CD4-positive, alpha-beta T cell treated with Interleukin-1 beta for 1 hour (primary cell): ENCODE measurements around the gene ANKRD33B.
"Not testable (repeated sequence)": the region's sequence is repeated elsewhere in the genome, so short reads cannot be mapped to it uniquely, and the experiment has no call there.

Experiments
- DNase-seq, 2 donors: peaks; one replicate each; pipeline ENCODE4 v3.0.0-alpha.2; 2020 to 2022

Gene ANKRD33B

DNA sequence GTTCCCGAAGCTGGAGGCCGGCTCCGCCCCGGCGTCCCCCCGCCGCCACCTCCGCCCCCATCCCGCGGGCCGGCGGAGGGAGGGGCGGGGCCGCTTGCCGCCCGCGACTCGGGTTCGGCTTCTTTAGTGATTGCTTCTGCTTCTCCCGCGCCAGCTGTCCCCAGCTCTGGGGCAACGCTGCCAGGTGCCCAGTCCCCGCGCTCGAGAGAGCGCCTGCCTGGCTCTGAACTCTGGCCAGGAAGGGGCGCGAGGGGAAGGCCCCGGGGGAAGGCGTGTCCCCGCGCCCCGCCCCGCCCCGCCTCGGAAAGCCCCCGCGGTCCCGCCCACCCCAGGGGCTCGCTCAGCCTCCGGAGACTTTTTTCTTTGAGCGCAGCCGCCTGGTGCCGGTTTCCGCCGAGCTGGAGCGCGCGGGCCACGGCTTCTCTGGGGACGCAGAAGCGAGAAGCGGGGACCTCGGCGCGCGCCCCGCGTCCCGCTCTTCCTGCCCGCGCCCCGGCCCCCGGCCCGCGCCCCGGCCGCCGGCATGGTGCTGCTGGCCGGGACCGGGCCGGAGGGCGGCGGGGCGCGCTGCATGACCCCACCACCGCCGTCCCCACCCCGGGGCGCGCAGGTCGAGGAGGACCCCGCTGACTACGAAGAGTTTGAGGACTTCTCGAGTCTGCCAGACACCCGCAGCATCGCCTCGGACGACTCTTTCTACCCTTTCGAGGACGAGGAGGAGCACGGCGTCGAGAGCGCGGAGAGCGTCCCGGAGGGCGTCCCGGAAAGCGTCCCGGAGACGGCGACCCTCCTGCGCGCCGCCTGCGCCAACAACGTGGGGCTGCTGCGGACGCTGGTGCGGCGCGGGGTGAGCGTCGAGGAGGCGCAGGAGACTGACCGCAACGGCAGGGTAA, at the start of gene ANKRD33B:
TSS of gene ANKRD33B (plus strand) at position 126 of the 893 bp plus-strand sequence. CDS start at position 524, 398 bp downstream.
- peak; percentile 82 to 86 for DNase-seq

DNA sequence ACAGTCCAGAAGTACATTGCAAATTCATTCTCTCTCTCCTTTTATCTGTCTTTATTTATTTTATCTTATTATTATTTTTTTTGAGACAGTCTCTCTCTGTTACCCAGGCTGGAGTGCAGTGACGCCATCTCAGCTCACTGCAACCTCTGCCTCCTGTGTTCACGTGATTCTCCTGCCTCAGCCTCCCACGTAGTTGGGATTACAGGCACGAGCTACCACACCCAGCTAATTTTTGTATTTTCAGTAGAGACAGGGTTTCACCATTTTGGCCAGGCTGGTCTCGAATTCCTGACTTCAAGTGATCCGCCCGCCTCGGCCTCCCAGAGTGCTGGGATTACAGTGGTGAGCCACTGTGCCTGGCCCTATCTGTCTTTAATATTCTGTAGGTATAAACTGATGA, 49.3 kb upstream of the ANKRD33B start:
- not testable (repeated sequence) for DNase-seq

DNA sequence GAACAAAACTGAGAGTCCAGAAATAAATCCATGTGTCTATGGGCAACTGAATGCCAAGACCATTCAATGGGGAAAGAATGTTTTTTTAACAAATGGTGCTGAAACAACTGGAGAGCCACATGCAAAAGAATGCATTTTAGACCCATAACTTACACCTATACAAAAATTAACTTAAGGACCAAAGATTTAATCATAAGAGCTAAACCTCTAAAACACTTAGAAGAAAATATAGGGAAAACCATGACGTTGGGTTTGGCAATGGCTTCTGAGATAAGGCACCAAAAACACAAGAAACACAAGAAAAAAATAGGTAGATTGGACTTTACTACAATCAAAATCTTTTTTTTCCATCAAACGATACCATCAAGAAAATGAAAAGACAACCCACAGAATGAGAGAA, 48.4 kb upstream of the ANKRD33B start:
- DNase-seq = no peak

DNA sequence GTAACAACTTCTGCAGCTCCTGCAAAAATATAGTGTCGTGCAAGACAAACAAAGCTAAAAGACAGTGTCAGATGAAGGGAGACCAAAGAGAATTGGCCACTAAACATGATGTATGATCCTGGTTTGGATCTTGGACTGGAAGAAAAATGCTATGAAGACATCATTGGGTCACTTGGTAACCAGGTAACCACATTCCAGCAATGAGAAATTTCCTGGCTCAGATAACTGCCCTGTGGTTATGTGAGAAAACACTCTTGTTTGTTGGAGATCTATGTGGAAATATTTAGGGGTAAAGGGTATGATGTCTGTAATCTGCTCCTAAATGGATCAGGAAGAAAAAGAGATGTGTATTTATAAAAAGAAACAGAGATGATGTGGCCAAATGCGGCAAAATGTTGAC, 45.5 kb upstream of the ANKRD33B start:
- no peak for DNase-seq

DNA sequence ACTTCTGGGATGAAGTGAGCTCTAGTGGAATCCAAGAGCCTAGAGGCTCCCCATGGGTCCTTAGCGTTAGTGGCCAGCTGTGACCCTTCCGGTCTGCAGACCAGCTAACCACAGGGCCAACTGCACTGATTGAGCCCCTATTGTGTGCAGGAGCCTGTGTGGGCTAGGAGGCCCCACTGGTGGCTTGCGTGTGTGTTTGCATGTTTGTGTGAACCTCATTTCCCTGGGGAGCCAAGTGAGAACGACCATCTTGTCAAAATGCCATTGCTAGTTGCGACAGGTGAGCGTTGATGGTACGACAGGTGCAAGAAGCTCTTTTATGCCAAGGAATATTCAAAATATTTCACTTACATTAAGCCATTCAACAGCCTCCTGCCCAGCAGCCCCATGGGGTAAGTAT, 44.1 kb upstream of the ANKRD33B start:
- DNase-seq = no peak

DNA sequence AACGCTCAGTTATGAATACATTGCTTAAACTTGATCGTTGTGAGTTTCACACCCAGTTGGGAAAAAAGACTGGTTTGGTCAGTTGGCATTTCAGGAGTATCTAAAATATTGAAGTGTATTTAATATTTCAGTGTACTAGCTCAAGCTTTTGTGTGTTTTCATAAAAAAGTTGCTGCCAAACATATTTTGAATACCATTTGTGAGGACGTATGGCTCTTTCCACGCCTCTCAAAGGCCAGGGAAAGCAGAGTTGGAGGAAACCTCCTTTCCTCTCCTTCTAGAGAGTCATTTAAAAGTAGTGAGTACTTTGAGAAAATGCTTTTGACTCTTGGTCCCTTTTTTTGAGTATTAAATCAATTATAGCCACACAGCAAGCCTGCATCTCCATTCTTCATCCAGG, 43.2 kb upstream of the ANKRD33B start:
- no peak for DNase-seq

DNA sequence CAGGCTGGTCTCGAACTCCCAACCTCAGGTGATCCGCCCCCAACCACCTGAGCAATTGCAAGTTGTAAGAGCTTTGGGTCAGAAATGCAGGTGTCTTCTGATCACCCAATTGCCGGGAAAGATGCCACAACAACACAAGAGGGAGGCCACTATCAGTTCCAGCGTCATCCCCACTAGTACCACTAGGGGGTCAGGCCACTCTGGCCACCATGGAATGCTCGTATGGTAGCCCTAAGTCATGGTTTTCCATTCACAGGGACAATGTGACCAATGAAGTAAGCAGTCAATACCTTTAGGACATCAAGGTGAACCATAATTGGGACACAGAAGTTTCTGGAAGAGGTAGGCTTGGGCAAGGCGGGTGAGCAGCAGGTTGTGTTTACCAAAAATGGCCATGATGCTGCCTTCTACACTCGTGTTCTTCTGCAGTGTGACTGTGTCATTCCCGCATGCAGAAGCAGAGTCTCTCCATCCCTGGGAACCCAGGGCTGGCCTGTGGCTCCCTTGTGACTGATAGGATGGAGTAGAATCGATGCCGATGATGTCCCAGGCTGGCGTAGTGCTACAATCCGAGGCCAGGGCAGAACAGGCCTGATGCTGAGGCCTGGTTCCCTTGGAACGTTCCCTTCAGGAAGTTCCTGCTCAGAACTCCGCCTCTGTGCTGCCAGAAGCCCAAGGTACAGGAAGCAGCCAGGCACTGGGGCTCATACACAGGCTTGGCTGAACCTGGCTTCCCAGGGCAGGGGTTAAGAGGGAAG, 42.2 kb upstream of the ANKRD33B start:
- DNase-seq = no peak

DNA sequence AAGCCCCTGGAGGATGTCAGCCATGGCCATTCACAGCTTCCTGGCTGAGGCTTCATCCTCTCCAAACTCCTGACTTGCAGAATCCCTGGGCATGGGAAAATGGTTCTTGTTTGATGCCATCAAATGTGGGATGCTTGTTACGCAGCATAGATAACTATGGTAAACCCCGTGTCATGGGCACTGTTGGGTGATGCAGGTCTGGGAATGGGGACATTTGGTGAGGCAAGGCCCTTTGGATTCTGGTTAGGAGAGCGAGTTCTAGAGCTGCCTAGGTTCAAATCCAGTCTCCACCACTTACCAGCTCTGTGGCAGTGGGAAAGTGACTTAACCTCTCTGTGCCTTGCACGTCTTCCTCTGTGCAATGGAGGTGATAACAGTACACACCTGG, 41.7 kb upstream of the ANKRD33B start:
- DNase-seq = no peak

DNA sequence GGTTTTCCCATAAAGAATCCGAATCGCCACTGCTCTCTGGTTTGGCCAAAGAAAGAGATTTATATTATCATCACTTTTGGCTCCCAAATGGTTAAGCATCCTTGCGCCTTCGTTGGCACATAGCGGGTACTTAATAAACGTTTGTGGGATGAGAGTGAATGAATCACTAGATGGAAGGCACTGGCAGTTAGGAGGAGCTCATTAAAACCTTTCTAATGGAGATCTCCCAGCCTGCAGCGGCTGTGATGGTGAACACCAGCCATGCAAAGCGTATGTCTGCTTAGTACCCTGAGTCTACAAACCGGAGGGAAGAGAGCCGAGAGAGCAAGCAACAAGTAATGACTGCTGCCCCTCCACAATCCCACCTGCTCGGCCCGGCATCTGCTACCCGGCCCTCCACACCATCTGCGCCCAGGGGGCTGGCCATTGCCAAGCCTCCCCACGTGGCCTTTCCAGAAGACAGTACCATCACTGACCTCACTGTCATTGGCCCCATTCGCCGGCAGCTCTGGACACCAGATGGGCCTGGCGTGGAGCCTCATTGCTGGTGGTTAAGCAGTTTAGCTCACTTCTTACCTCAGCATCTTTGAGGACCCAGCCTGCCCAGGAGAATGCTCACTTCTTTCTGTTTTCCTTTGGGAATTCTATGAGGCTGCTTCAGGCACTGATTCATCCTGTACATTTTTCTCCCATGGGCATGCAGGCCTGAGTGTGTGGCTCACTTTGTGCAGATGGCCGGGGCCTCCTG, 39.3 kb upstream of the ANKRD33B start:
- no peak for DNase-seq

DNA sequence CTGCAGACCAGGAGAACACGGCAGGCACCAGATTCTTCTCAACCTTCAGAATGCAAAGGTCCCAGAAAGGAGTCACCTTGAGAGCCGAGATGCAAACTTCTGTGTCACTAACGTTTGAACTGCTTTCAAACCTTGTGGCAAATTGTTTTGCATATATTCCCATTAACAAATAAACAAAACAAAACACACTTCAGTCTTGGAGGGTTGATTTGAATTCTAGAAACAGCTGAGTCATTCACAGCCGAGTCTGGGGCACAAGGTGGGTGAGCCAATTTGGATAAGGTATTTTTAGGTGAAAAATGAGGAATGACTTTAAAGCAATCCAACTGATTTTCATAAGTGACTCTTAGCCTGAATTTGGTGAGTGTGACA, 38.8 kb upstream of the ANKRD33B start:
- DNase-seq = no peak

DNA sequence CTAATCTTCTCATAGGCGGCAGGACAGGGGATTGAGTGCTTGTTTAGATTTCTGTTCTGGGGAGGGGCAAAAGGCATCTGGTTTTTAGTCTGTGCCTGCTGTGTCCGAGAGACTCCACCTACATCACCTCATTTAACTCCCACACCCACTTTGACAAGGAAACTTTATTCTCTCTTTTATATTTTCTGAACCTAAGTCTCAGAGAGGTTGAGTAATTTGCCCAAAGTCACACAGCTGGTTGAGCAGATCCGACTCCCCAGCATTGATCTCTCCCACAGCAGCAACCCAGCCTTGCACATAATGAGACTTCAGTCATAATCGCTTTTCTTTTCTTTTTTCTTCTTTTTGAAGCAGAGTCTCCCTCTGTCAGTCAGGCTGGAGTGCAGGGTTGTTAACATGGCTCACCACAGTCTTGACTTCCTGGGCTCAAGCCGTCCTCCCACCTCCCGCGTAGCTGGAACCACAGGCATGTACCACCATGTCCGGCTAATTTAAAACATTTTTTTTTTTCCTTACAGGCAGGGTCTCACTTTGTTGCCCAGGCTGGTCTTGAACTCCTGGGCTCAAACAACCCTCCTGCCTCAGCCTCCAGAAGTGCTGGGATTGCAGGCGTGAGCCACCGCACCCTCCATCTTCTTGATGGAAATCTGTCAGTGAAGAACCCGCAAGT, 36.5 kb upstream of the ANKRD33B start:
- DNase-seq = no peak

DNA sequence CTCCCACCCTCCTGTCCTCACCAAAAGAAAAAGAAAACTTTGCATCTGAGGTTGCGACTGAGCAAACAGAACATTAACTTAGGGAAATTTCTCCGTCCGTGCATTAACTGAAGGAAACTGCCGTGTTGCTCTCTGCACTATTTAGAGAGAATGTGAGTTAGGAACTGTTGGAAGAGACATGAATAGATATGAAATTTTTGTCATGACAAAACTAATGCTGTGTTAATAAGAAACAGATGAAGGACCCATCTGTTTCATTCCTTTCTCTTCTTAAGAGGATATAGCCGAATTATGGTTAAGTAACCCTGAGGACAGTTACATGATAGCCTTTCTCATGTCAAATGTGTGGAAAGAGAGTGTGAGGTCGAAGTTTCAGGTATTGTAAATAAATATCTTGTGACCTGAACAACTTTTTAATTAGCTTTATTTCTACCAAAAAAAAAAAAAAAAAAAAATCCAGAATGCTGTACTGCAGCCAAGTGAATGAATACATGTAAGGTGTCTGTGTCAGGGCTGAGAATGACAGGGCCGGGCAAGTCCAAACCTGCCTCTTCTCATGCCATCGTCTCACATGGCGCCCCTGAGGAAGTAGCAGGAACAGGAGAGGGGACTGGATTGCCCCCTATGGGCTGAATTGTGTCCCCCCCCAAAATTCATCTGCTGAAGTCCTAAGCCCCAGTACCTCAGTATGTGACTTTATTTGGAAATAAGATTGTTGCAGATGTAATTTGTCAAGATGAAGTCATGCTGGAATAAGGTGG, 35.6 kb upstream of the ANKRD33B start:
- DNase-seq = no peak

DNA sequence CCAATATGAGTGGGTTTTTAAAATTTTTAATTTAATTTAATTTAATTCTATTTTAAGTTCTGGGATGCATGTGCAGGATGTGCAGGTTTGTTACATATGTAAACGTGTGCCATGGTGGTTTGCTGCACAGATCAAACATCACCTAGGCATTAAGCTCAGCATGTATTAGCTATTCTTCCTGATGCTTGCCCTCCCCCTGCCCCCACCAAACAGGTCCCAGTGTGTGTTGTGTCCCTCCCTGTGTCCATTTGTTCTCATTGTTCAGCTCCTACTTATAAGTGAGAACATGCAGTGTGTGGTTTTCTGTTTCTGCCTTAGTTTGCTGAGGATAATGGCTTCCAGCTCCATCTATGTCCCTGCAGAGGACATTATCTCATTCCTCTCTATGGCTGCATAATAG, 35.0 kb upstream of the ANKRD33B start:
- no peak for DNase-seq

DNA sequence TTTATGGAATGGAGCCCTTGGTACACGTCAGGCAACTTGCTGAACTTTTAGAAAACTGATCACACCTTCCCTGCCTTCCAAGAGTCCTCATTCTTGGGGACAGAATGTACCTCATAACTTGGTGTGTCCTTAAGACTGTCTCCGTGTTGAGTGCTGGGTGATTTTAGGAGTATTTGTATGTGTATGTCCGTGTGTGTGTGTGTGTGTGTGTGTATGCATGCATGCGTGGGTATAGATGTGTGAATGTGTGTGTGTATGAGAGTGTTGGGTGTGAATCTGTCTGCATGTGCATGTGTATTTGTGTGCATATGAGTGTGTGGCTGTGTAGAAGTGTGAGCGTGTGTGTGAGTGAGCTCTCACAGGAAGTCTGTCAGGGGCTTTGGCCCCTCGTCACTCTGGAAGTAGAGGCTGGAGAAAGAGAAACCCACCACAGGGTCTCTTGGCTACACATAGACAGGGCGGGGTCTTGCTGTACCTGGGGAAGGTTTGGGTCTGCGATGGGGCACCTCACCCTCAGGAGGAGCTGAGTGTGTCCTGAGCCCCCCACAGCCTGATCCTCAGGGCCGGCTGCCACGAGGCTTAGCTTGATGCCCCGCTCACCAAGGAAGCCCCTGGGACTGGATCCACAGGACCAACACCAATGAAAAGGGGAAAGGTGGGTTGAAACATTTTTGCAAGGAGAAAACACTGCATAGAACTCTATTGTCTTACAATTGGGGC, 33.1 kb upstream of the ANKRD33B start:
- DNase-seq = no peak

DNA sequence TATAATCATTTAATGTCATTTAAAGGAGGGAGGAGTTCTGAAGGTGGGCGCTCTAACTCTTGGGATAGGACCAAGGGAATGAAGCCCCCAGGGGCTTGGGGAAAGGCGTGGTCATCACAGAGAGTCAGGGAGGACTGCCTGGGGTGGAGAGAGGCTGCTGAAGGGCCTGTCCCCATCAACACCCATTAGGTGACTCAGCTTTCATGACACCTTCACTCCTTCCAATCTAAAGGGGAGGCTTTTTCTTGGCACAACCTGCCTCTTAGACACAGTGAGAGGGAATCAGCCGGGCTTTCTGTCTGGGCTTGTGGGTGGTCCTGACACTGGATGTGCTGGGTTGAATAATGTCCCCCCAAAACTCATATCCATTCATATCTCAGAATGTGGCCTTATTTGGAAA, 31.4 kb upstream of the ANKRD33B start:
- DNase-seq = no peak

DNA sequence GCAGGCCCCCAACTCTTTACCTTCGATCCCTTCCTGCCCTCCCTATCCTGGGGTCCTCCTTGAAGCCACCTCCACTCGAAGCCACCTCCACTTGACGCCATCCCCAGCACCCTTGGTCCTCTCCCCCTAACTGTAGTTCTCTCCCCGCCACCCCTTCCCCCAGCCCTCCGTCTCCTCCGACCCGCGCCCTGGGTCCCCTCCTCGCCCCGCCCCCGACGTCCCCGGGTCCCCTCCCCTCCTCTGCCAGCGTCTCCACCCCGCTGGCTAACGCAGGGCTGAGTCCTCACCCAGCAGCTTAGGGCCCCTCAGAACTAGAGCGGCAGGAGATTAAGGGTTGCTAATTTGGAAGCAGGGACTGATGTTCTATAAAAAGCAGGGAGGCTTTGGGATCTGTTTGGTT, 30.6 kb upstream of the ANKRD33B start:
- peak in 1 of 2 donors; percentile 35 for DNase-seq

DNA sequence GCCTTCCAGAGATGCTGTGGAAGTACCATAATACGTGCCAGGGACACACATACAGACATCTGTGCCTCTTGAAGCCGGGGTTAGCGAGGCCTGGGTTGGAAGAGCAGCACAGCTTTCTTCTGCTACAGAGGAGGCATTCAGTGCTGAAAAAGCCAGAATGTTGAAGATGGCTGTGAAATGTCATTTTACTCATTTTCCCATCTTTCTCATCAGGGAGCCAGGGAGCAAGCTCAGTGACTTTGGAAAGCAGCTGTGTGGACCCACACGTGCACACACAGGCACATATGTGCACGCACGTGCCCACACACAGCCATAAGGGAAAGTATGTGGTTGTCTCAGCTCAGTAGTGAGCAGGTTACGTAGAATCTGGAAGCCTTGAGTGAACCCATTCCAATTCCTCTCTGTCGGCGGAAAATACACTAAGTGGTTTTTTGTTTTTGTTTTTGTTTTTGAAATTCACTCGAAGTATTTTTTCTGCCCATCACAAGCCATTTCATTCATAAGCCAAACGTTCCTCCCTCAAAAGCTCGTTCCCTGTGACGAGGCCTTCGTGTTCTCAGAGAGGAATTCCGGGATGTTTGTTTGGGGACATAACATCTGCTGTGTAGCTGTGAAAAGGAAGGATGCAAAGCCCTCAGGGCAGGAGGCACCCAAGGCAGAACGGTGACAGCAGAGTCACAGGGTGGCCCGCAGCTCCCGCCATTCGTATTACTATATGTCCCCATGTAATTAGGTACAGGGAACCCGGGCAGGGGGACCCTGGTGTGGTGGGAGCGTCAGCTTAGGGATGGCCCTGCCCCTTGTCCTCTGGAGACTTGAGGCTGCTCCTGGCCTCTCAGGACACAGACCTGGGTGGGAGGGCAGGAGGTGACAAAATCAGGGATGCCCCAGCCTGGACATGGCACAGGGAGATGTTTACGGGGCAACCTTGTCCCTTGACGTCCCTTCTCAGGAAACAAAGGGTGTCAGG, 29.0 kb upstream of the ANKRD33B start:
- no peak for DNase-seq

DNA sequence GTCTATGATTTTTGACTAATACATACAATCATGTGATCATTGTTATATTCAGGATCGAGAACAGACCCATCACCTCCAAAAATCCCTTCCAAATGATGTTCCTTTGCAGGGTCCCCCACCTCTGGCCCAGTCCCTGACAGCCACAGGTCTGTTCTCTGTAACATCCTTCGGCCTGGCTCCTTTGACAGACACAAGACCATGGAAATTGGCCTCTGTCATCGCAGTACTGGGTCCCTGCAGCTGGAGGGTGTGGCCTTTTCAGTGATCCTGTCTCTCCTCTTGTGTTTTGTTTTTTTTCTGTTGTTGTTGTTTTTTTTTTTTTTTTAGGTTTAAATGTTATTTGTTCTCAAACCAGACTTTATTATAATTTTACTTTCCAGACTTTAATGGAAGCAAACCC, 27.4 kb upstream of the ANKRD33B start:
- DNase-seq = no peak

DNA sequence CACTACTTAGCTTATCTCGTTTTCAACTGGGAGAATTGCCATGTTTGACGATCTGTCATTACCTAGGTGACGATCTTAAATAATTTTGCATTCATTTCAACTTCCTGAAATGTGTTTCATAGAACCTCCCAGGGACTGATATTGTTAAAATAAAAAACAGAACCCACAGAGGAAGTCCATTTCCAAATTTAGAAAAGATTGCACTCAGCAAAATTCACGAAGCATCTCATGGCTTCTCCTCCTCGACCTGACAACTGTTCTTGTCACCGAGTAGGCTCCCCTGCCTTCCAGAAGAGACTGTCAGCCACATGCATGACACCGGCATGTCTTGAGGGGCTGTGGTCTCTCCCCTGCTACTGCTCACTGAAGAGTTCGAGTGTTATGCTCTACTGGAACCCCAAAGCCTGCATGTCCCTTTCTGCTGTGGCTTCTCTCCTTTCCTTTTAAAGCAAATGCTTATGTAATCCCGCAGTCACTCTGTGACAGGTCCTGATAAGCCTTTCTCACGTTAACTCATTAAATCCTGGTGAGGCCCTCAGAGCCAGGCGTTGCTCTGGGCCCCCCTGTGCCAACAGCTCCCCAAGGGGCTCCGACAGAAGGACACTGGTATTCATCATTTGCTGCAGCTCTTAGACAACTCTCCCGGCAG, 26.8 kb upstream of the ANKRD33B start:
- DNase-seq = peak in 1 of 2 donors; percentile 22

DNA sequence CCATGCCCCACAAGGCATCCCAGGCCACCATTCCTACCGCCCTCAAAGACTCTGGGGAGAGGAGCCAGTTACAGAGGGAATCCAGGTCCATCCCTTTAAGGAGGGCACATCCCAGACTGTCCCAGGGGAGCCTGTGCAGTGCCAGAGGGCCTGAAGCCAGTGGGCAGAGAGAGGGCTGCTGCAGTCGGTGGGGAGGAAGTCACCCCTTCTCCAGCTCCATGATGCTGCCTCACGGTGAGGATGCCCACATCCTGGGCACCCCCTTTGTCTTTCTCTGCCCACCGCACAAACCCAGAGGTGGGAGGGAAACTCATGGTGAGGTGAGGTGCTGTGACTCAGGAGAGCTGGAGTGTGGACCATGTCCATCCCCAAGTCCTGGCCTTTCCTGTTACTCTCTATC, 26.2 kb upstream of the ANKRD33B start:
- no peak for DNase-seq
